Muscle layer of colon (tissue), 2 donors: ENCODE measurements around the gene CACYBP.

ENCODE experiments used
- H3K27ac ChIP-seq: one replicate; pipeline ENCODE4 v1.7.0; 2013; ENCODE audit warnings: low read depth, mild to moderate bottlenecking, low read length, moderate library complexity
- H3K27me3 ChIP-seq, 2 donors: one replicate each; pipeline ENCODE4 v1.7.0; 2013; ENCODE audit warnings: low read length in 2 of 2, mild to moderate bottlenecking in 2 of 2; ENCODE audit not compliant: insufficient read depth in 2 of 2, control insufficient read depth in 1 of 2
- H3K36me3 ChIP-seq: one replicate; pipeline ENCODE4 v1.7.0; 2013; ENCODE audit warnings: mild to moderate bottlenecking, low read length; ENCODE audit not compliant: insufficient read depth
- H3K4me1 ChIP-seq: one replicate; pipeline ENCODE4 v1.7.0; 2013; ENCODE audit warnings: mild to moderate bottlenecking, low read length; ENCODE audit not compliant: insufficient read depth
- H3K4me3 ChIP-seq, 2 donors: one replicate each; pipeline ENCODE4 v1.7.0; 2013; ENCODE audit warnings: low read length in 2 of 2, low read depth in 1 of 2, mild to moderate bottlenecking in 1 of 2, moderate library complexity in 1 of 2
- H3K9ac ChIP-seq: one replicate; pipeline ENCODE4 v1.7.0; 2013; ENCODE audit warnings: low read length
- H3K9me3 ChIP-seq: one replicate; pipeline ENCODE4 v1.7.0; 2013; ENCODE audit warnings: mild to moderate bottlenecking, low read length
- donor health status: abdominal sarcoma.
- donor health status: Adenocarcinoma of cecum.

Gene CACYBP

GRCh38 chr1:174964261-174964971, 35.3 kb upstream of the CACYBP start:
- Histone ChIP-seq H3K4me3 (peak overlapping the region in 1 of 2 donors; percentile 16), H3K9ac (no peak overlapping the region), H3K27ac (peak overlapping the region; percentile 22), H3K4me1 (peaks cover 34% of the 10 kb centered on the region), H3K27me3 (no peaks in the 10 kb centered on the region), H3K9me3 (no peaks in the 10 kb centered on the region), H3K36me3 (no peaks in the 10 kb centered on the region)

DNA sequence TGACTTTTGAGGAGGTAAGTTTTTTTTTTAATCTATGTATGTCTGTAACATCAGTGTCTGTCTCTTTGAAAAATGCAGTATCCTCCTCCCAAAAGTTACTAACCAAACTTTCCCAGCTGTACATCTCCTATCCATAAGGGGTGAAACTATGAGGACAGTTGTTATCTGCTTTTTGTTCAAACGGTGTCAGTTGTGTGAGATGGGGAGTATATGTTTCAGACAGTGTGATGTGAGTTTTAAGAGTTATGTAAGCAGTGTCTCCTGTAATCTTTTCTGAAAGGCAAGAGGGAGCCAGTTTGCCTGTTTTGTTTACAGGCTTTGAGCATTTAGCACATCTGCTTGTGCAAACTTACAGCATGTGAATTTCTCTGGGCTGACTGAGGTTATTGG, 34.8 kb upstream of the CACYBP start:
- Histone ChIP-seq H3K9ac (no peak overlapping the region), H3K9me3 (no peaks in the 10 kb centered on the region), H3K27me3 (no peaks in the 10 kb centered on the region), H3K36me3 (no peaks in the 10 kb centered on the region), H3K27ac (peak overlapping the region; percentile 22), H3K4me3 (peak overlapping the region in 1 of 2 donors; percentile 16), H3K4me1 (peaks cover 34% of the 10 kb centered on the region)

GRCh38 chr1:174965362-174966007, 34.3 kb upstream of the CACYBP start:
- no peaks in the 10 kb centered on the region for H3K27me3 ChIP-seq
- no peak overlapping the region for H3K4me3 ChIP-seq
- H3K9ac ChIP-seq, result no peak overlapping the region
- H3K36me3 ChIP-seq, result no peaks in the 10 kb centered on the region
- peak overlapping the region; percentile 19 for H3K27ac ChIP-seq
- peaks cover 34% of the 10 kb centered on the region for H3K4me1 ChIP-seq
- H3K9me3 ChIP-seq, result no peaks in the 10 kb centered on the region

DNA sequence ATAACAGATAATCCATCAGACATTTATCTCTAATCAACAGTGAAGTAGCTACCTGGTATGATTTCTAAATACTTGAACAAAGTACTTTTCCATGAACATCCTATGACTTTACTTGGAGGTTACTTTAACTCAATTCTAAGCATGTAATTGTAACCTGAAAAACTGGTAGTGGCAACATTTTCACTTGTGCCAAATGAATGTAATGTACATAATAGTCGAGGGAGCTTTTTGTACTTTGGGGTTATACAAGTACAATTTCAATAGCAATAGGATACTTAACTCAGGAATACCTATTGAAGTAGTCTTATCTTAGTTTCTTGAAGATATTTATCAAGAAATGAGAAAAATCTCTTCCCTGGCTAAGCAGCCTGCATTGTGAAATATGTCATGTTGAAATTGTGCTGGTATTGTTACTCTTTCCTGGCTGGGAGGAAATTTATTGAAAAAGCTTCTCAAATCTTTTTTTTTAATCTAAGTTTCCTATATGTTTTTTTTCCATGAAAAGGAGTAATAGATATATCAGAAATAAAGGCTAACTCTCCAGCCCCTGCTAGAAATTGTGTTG, 33.7 kb upstream of the CACYBP start:
- Histone ChIP-seq H3K9me3 (no peaks in the 10 kb centered on the region), H3K27ac (peak overlapping the region; percentile 19), H3K9ac (no peak overlapping the region), H3K27me3 (no peaks in the 10 kb centered on the region), H3K36me3 (no peaks in the 10 kb centered on the region), H3K4me1 (peaks cover 34% of the 10 kb centered on the region), H3K4me3 (no peak overlapping the region)

DNA sequence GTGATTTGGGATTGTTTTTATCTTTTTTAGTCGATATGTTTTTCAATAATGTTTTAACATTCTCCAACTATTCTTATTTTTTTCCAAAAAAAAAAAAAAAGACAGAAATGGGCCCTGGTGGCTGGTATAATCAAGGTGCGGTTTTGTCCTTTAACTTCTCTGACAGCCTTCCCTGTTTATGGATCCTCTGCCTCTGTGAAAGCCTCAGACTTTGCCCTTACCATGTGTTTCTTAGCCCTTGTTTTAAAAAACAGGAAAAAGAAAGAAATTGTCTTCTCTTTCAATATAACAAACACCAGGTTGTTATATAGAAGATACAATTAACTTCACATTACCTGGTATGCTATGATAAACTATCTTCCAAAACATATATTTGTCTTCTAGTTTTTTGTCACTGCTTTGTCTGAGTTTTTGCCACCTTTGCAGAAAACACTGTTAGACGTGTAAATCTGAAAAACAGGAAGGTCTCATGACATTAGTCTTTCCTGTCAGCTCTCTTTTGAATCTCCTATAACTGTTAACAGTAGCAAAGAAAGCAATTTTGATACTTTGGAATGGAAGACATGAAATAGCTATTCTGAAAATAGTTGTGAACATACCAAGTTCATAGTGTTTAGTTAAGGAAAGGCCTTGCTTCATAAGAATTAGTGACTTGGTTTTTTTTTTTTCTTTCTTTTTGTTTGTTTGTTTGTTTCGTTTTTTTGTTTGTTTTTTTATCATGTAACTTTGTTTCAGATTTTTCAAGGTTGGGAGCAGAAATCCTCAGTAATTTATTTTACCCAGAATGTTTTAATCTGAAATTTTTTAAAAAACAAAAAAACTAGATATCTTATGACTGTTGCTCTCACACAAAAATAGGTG, 31.7 kb upstream of the CACYBP start:
- Histone ChIP-seq H3K9me3 (no peaks in the 10 kb centered on the region), H3K36me3 (no peaks in the 10 kb centered on the region), H3K4me1 (peaks cover 32% of the 10 kb centered on the region), H3K4me3 (no peak overlapping the region), H3K27ac (peak overlapping the region; percentile 17), H3K27me3 (no peaks in the 10 kb centered on the region), H3K9ac (no peak overlapping the region)

DNA sequence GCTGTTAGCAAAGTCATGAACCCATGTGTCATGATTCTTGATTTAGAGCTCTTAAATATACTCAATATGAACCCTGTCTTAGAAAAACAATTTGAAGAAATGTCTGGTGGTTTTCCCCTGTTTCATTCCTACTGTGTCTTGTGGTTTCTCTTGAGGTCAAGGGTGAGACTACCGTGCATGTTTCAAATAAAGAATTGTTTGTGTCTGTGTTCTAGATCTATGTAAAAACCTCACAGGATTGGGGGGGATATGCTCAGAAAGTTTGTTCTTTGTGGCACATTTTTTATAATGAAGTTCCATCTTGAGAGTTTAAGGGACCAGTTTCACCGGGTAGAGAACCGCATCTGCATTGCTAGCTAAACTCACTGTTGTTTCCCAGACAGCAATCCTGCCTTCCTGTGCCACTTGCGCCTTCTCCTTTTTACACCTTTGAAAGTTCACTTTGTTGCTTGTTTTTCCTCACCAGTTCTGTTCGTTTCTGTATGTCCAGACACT, 30.9 kb upstream of the CACYBP start:
- H3K4me1 ChIP-seq, result peaks cover 25% of the 10 kb centered on the region

GRCh38 chr1:174969977-174970376, 29.8 kb upstream of the CACYBP start:
- Histone ChIP-seq H3K4me3 (no peak overlapping the region), H3K9ac (no peak overlapping the region), H3K4me1 (peaks cover 13% of the 10 kb centered on the region), H3K27ac (no peak overlapping the region), H3K9me3 (no peaks in the 10 kb centered on the region), H3K27me3 (no peaks in the 10 kb centered on the region), H3K36me3 (no peaks in the 10 kb centered on the region)

More for the DNA sequence above, 30.9 kb upstream of the CACYBP start:
- no peak overlapping the region for H3K27ac ChIP-seq
- H3K36me3 ChIP-seq, result no peaks in the 10 kb centered on the region
- H3K4me3 ChIP-seq, result no peak overlapping the region
- H3K9ac ChIP-seq, result no peak overlapping the region
- H3K9me3 ChIP-seq, result no peaks in the 10 kb centered on the region
- H3K27me3 ChIP-seq, result no peaks in the 10 kb centered on the region

DNA sequence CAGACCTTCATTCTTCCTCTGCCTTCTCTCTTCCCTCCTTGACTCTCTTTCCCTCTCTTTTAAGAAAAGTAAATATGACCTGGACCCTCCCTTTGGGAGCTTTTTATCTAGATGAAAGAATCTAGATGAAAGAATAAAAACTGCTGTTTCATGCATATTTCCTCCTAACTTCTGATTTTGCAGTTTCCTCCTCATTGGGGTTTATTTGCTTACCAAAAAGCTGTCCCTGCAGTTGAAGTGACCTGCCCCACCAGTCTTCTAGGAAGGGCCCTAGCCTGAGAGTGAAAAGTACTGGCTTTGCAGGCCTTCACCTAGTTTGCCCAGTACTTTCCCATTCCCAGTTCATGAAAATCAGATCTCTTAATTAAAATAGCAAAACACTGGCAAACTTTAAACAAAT, 28.3 kb upstream of the CACYBP start:
- Histone ChIP-seq H3K4me1 (no peaks in the 10 kb centered on the region), H3K4me3 (no peak overlapping the region), H3K9me3 (no peaks in the 10 kb centered on the region), H3K9ac (no peak overlapping the region), H3K27ac (no peak overlapping the region), H3K36me3 (no peaks in the 10 kb centered on the region), H3K27me3 (no peaks in the 10 kb centered on the region)

GRCh38 chr1:174971902-174972301, 27.8 kb upstream of the CACYBP start:
- no peaks in the 10 kb centered on the region for H3K27me3 ChIP-seq
- no peak overlapping the region for H3K27ac ChIP-seq
- H3K9ac ChIP-seq, result no peak overlapping the region
- no peak overlapping the region for H3K4me3 ChIP-seq
- H3K36me3 ChIP-seq, result no peaks in the 10 kb centered on the region
- no peaks in the 10 kb centered on the region for H3K9me3 ChIP-seq
- H3K4me1 ChIP-seq, result no peaks in the 10 kb centered on the region

DNA sequence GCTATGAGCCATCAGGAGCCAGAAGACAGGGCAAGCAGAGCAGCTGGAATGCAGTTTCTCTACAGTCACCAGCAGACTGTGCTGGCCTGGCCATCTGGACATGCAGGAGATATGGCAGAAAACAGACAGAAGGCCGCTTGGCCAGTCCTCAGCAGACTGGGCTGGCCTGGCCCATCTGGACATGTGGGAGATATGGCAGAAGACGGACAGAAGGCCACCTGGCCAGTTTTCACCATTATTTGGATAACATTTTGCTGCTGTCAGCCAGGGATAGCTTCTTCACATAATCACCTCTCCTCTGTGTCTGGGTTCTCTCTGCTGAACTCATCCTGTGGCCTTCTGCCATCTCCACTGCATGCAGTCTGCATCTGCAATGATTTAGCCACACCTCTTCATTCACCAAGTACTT, 25.0 kb upstream of the CACYBP start:
- Histone ChIP-seq H3K9me3 (no peaks in the 10 kb centered on the region), H3K27ac (no peak overlapping the region)

GRCh38 chr1:174975764-174976163, 24.0 kb upstream of the CACYBP start:
- H3K9me3 ChIP-seq, result no peaks in the 10 kb centered on the region
- no peaks in the 10 kb centered on the region for H3K27me3 ChIP-seq
- H3K9ac ChIP-seq, result no peak overlapping the region
- no peak overlapping the region for H3K4me3 ChIP-seq
- no peak overlapping the region for H3K27ac ChIP-seq
- no peaks in the 10 kb centered on the region for H3K36me3 ChIP-seq
- H3K4me1 ChIP-seq, result no peaks in the 10 kb centered on the region

More for the DNA sequence above, 25.0 kb upstream of the CACYBP start:
- Histone ChIP-seq H3K36me3 (no peaks in the 10 kb centered on the region), H3K4me1 (no peaks in the 10 kb centered on the region), H3K4me3 (no peak overlapping the region), H3K27me3 (no peaks in the 10 kb centered on the region), H3K9ac (no peak overlapping the region)
